ENCODE results near the gene SLC25A33. TPM values are rescaled to one million over a fixed set of nuclear protein-coding genes. Genes with fewer than 3 reads are reported as not detected.

The SLC25A33 gene
- total RNA-seq, 2 experiments from 2014 or later, result 3.5 TPM

- ChIA-PET POLR2A (no interaction called here), CTCF (interaction anchor here (1.0 kb wide), 3 partner anchors 35 to 362 kb away, joined by 3 to 4 read pairs (median 3); no protein-coding TSS in a partner anchor)
- no peak overlapping the region for H3K4me3 Mint-ChIP-seq
Measured at GRCh38 chr1:9591669-9592509, 52.6 kb downstream of the SLC25A33 start.

GRCh38 chr1:9592510-9593075 lies 53.3 kb downstream of the SLC25A33 start:
- DNase-seq, result no peak
- Mint-ChIP-seq H3K27me3 (no peaks in the 10 kb centered on the region), H3K4me3 (no peak overlapping the region), H3K36me3 (ENCODE audit: low read depth) (peaks cover 4% of the 10 kb centered on the region), H3K4me1 (peaks cover 39% of the 10 kb centered on the region), H3K9me3 (no peaks in the 10 kb centered on the region), H3K27ac (peak overlapping the region; percentile 46)
- ChIA-PET CTCF (interaction anchor here (0.6 to 1.7 kb wide), 6 partner anchors 18 to 363 kb away, joined by 3 to 6 read pairs (median 3); no protein-coding TSS in a partner anchor), POLR2A (no interaction called here)

More at GRCh38 chr1:9591669-9592509, 52.6 kb downstream of the SLC25A33 start:
- Mint-ChIP-seq H3K27ac (no peak overlapping the region), H3K27me3 (no peaks in the 10 kb centered on the region), H3K36me3 (ENCODE audit: low read depth) (peaks cover 2% of the 10 kb centered on the region), H3K4me1 (peaks cover 40% of the 10 kb centered on the region), H3K9me3 (no peaks in the 10 kb centered on the region)
- DNase-seq, result no peak

GRCh38 chr1:9593147-9593491 lies 53.9 kb downstream of the SLC25A33 start:
- peaks cover 36% of the 10 kb centered on the region for H3K4me1 Mint-ChIP-seq
- H3K36me3 Mint-ChIP-seq (ENCODE audit: low read depth), result peaks cover 4% of the 10 kb centered on the region
- H3K4me3 Mint-ChIP-seq, result no peak overlapping the region
- ChIA-PET POLR2A (no interaction called here), CTCF (interaction anchor here (1.0 to 1.7 kb wide), 4 partner anchors 18 to 364 kb away, joined by 3 to 6 read pairs (median 3); no protein-coding TSS in a partner anchor)
- H3K9me3 Mint-ChIP-seq, result no peaks in the 10 kb centered on the region
- no peaks in the 10 kb centered on the region for H3K27me3 Mint-ChIP-seq
- H3K27ac Mint-ChIP-seq, result peak overlapping the region; percentile 57
- DNase-seq, result no peak

DNA sequence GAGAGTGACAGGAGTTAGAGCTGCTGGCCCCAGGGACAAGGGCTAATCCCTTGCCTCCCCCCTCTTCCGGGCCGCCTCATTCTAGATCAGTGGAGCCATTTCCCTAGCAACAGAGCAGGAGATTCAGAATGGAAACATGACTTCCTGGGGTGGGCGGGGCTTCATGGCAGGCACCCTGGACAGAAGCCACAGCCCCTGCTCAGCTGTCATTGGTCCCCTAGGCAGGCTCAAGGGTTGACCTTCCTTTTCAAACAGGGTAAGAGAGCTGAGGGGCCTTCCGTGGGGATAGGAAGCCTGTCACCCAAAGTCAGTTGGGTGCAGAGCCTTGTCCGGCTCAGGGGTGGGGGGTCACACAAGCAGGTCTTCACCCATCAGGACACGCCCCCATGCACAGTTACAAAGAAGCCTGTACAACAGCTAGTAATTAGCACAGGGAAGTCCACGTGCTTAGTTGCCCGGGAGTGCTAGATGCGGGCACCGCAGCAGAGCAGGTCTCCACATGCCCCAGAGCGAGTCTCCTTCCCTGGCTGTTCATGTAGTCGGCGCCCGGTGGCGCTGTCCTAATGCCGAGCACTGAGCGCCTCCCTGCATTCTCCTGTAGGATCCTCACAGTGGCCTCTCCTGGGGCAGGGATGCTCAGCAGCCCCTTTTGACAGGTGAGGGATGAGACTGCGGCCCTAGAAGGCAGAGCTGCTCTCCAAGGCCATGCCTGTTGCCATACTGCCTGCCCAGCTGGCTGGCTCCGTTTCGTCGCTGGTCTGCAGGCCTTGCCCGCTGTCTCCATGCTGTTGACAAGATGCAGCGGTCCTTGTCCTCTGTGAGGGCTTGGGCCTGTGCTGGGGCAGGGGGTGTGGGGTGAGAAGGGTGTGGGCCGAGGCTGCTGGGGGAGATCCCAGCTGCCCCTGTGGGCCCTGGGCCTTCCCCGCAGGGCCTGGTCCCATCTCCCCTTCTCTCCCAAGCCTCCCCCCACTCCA lies 54.5 kb downstream of the SLC25A33 start:
- H3K9me3 Mint-ChIP-seq, result no peaks in the 10 kb centered on the region
- H3K27me3 Mint-ChIP-seq, result no peaks in the 10 kb centered on the region
- ChIA-PET POLR2A (interaction anchor here (0.6 kb wide), 1 partner anchor 95 kb away, joined by 3 read pairs; no protein-coding TSS in a partner anchor), CTCF (interaction anchor here (0.8 to 1.7 kb wide), 4 partner anchors 17 to 138 kb away, joined by 3 to 6 read pairs (median 4); no protein-coding TSS in a partner anchor)
- peak; percentile 62 for DNase-seq
- H3K4me1 Mint-ChIP-seq, result peaks cover 33% of the 10 kb centered on the region
- no peak overlapping the region for H3K4me3 Mint-ChIP-seq
- H3K27ac Mint-ChIP-seq, result peak overlapping the region; percentile 57
- peaks cover 4% of the 10 kb centered on the region for H3K36me3 Mint-ChIP-seq (ENCODE audit: low read depth)

GRCh38 chr1:9594471-9595155 lies 55.3 kb downstream of the SLC25A33 start:
- no peak for DNase-seq
- POLR2A ChIA-PET, result no interaction called here
- Mint-ChIP-seq H3K4me3 (no peak overlapping the region), H3K27me3 (no peaks in the 10 kb centered on the region), H3K4me1 (peaks cover 30% of the 10 kb centered on the region), H3K27ac (no peak overlapping the region), H3K36me3 (ENCODE audit: low read depth) (peaks cover 4% of the 10 kb centered on the region), H3K9me3 (no peaks in the 10 kb centered on the region)
- CTCF ChIA-PET, result interaction anchor here (0.8 kb wide), 1 partner anchor 33 kb away, joined by 5 read pairs; no protein-coding TSS in a partner anchor

DNA sequence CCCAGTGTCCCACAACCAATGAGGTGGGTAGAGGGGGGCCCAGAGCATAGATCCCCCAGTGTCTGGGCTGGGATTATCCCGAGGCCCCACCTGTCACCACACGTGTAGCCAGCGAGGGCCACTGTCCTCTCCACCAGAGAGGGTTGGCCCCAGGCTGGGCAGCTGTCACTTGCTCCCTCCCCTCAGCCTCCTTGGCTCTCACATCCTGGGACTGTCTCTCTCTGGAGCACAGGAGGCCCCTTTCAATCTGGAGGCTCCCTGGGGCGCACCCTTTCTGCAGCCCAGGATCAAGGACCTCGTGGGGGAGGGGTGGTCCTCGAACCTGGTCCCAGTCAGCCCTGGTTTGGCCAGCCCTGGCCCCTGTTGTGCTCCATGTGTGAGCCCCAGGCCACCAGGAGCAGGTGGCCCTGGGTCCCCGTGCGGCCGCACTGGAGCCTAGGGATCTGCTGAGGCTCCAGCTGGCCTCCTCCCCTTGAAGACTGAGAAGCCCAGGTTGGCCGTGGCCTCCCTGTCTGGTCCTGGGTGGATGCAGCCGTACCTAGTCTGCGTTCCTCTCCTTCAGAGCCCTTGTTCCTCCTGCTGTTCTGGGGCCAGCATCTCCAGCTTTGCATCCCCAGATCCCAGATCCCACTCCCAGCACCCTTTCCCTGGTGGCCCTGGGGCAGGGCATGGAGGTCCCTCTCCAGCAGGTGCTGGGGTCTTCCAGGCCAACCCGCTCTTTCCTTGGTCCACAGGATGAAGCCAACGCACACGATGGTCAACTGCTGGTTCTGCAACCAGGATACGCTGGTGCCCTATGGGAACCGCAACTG lies 56.1 kb downstream of the SLC25A33 start:
- no peak overlapping the region for H3K27ac Mint-ChIP-seq
- CTCF ChIA-PET, result no interaction called here
- H3K4me1 Mint-ChIP-seq, result peaks cover 24% of the 10 kb centered on the region

GRCh38 chr1:9595968-9596340 lies 56.7 kb downstream of the SLC25A33 start:
- Mint-ChIP-seq H3K9me3 (no peaks in the 10 kb centered on the region), H3K27me3 (no peaks in the 10 kb centered on the region), H3K4me1 (peaks cover 18% of the 10 kb centered on the region), H3K36me3 (ENCODE audit: low read depth) (peaks cover 4% of the 10 kb centered on the region), H3K27ac (no peak overlapping the region), H3K4me3 (no peak overlapping the region)
- ChIA-PET POLR2A (no interaction called here), CTCF (interaction anchor here (0.6 kb wide), 1 partner anchor 77 kb away, joined by 4 read pairs; no protein-coding TSS in a partner anchor)
- DNase-seq, result no peak

More for the DNA sequence above, 56.1 kb downstream of the SLC25A33 start:
- Mint-ChIP-seq H3K36me3 (ENCODE audit: low read depth) (peaks cover 5% of the 10 kb centered on the region), H3K27me3 (no peaks in the 10 kb centered on the region), H3K4me3 (no peak overlapping the region), H3K9me3 (no peaks in the 10 kb centered on the region)
- POLR2A ChIA-PET, result no interaction called here
- DNase-seq, result no peak

GRCh38 chr1:9596415-9597123 lies 57.3 kb downstream of the SLC25A33 start:
- no peaks in the 10 kb centered on the region for H3K9me3 Mint-ChIP-seq
- H3K36me3 Mint-ChIP-seq (ENCODE audit: low read depth), result peaks cover 4% of the 10 kb centered on the region
- ChIA-PET POLR2A (no interaction called here), CTCF (interaction anchor here (0.6 to 1.2 kb wide), 3 partner anchors 30 to 237 kb away, joined by 3 to 4 read pairs (median 3); no protein-coding TSS in a partner anchor)
- H3K4me1 Mint-ChIP-seq, result peaks cover 17% of the 10 kb centered on the region
- no peak overlapping the region for H3K4me3 Mint-ChIP-seq
- no peaks in the 10 kb centered on the region for H3K27me3 Mint-ChIP-seq
- no peak for DNase-seq
- no peak overlapping the region for H3K27ac Mint-ChIP-seq

GRCh38 chr1:9597361-9598315 lies 58.4 kb downstream of the SLC25A33 start:
- DNase-seq, result no peak

GRCh38 chr1:9598316-9598700 lies 59.0 kb downstream of the SLC25A33 start:
- Mint-ChIP-seq H3K27me3 (no peaks in the 10 kb centered on the region), H3K9me3 (no peaks in the 10 kb centered on the region), H3K36me3 (ENCODE audit: low read depth) (peaks cover 4% of the 10 kb centered on the region), H3K4me1 (peaks cover 5% of the 10 kb centered on the region), H3K4me3 (no peak overlapping the region), H3K27ac (no peak overlapping the region)
- no peak for DNase-seq
- ChIA-PET POLR2A (no interaction called here), CTCF (interaction anchor here (0.9 to 1.5 kb wide), 3 partner anchors 10 to 294 kb away, joined by 3 to 4 read pairs (median 3); partner anchors contain the start of gene TMEM201)

More at GRCh38 chr1:9597361-9598315, 58.4 kb downstream of the SLC25A33 start:
- H3K27me3 Mint-ChIP-seq, result no peaks in the 10 kb centered on the region
- H3K36me3 Mint-ChIP-seq (ENCODE audit: low read depth), result peaks cover 4% of the 10 kb centered on the region
- peaks cover 12% of the 10 kb centered on the region for H3K4me1 Mint-ChIP-seq
- ChIA-PET POLR2A (no interaction called here), CTCF (interaction anchor here (0.5 to 1.5 kb wide), 5 partner anchors 9 to 238 kb away, joined by 3 to 4 read pairs (median 3); partner anchors contain the start of gene TMEM201)
- H3K9me3 Mint-ChIP-seq, result no peaks in the 10 kb centered on the region
- no peak overlapping the region for H3K27ac Mint-ChIP-seq
- no peak overlapping the region for H3K4me3 Mint-ChIP-seq
